HG03060 (cell line): Measurements from ENCODE around the gene RUBCN.
A peak's percentile ranks its signal among the peaks of the same experiment; 100 is the strongest.
"Not testable (repeated sequence)": the region's sequence is repeated elsewhere in the genome, so short reads cannot be mapped to it uniquely, and the experiment has no call there.

ENCODE experiments used
- ATAC-seq: cut with Tn5 transposase; IDR thresholded peaks from one replicate; pipeline ENCODE4 v1.9.1; 2021; ENCODE audit warnings: low read depth, moderate number of reproducible peaks; ENCODE audit not compliant: unreplicated experiment

RUBCN gene

DNA sequence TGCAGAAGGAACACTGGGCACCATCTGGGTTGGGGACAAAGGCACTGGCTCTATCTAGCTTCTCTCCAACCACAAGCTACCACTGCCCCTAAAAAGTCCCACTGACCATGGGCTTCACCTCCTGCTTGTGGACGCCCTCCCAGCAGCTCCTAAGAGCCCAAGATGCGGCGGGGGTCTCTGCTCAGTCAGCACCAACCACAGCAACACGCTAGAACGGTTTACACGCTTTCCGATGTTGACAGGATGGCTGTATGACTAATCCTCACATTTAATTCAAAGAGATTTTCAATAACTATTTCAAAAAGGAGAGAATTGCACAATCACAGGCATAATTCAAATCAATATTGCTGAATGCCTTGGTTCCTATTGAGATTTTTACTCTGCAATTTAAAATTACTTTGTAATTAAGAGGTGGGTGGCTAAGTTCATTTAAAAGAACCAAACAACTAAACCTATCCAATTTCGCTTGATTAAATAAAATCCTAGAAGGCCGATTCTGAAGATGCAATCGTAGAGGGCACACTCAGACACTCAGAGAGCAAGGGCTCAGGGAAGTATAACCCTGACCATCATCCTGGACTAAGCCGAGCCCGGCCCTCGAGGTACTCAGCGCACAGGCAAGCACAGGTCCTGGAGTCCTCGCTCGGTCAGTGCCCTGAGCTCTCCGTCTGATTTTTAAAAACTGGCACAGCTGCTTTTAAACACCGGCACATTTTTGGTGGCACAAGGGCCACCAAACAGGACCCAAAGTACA is 110.1 kb downstream of the RUBCN start:
- peak; percentile 12 for ATAC-seq

DNA sequence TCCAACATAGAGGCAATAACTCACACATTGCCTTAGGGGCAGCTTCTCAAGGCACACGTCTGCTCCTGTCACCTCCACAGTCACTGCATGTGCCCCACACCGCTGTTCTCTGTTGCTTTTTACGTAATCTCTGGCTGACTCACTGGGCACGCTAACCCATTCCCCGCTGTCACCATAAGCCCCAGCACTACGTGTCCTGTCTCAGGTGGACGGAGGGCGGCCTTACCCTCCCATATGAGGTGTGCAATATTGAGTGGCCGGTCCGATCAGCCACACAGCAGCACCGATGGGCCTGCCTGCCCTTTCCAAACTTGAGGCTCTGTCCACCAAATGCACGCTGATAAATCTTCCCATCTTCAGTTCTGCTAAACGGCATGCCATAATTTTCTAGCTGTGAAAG is 115.2 kb downstream of the RUBCN start:
- ATAC-seq = not testable (repeated sequence)
